Panc1 (cell line): Measurements from ENCODE around the gene CHRDL1. TPM values are rescaled to one million over a fixed set of nuclear protein-coding genes. Genes with fewer than 3 reads are reported as not detected.

Source experiments
- ATAC-seq: fragments of 200-7000 bp; cut with Tn5 transposase; 2 replicates; pipeline ENCODE4 v1.9.1; 2020; ENCODE audit warnings: mild to moderate bottlenecking, moderate library complexity
- BruUV-seq: library from RNA; stranded (reverse); fragments of 400-500 nt; replicated peaks from 2 replicates; lab custom pipeline; 2021; lab: Mats Ljungman, UMichigan
- CTCF ChIA-PET: fragments of 300-600 bp; sonication (Branson Sonifier 250); formaldehyde crosslinking; loops from one replicate; lab custom pipeline; 2022; ENCODE audit warnings: antibody characterized with exemption; lab: Charles Lee
- POLR2A ChIA-PET: fragments of 300-600 bp; sonication (Branson Sonifier 250); formaldehyde crosslinking; loops from one replicate; lab custom pipeline; 2022; ENCODE audit warnings: antibody characterized with exemption; lab: Charles Lee
- DNase-seq: peaks from one replicate; pipeline ENCODE4 v3.0.0-alpha.2; 2010; ENCODE audit warnings: low read depth, low spot score
- H3K27ac ChIP-seq: 2 replicates; pipeline ENCODE4 v1.5.1; 2011; ENCODE audit warnings: mild to moderate bottlenecking, low read length, inconsistent platforms
- H3K27me3 ChIP-seq: fragments of 200-500 bp; sonication (Bioruptor generic); 2 replicates; pipeline ENCODE4 v1.6.0; 2014; ENCODE audit warnings: low read length, inconsistent platforms; ENCODE audit not compliant: control insufficient read depth, insufficient read depth
- H3K36me3 ChIP-seq: fragments of 200-500 bp; sonication (Bioruptor generic); 2 replicates; pipeline ENCODE4 v1.5.1; 2014; ENCODE audit warnings: inconsistent platforms, mild to moderate bottlenecking, low read length, moderate library complexity; ENCODE audit not compliant: control insufficient read depth, insufficient read depth
- H3K4me1 ChIP-seq: 2 replicates; pipeline ENCODE4 v1.5.1; 2011; ENCODE audit warnings: inconsistent platforms, mild to moderate bottlenecking, low read length, moderate library complexity; ENCODE audit not compliant: control insufficient read depth, insufficient read depth
- H3K4me3 ChIP-seq, 2 experiments: 2 replicates each; pipeline ENCODE4 v1.5.1; 2011 to 2012; ENCODE audit warnings: low read depth in 2 of 2, low read length in 2 of 2, mild to moderate bottlenecking in 2 of 2, inconsistent platforms in 1 of 2, moderate library complexity in 1 of 2
- H3K9me3 ChIP-seq: fragments of 200-500 bp; sonication (Bioruptor generic); 2 replicates; pipeline ENCODE4 v1.5.1; 2014; ENCODE audit warnings: low read depth, mild to moderate bottlenecking, inconsistent platforms, low read length, moderate library complexity; ENCODE audit not compliant: control insufficient read depth, insufficient read depth
- POLR2AphosphoS5 ChIP-seq: IDR thresholded peaks from 2 replicates; pipeline ENCODE4 v1.6.1; 2012; ENCODE audit warnings: mild to moderate bottlenecking, low read depth, low read length, moderate library complexity
- SIN3A ChIP-seq: IDR thresholded peaks from 2 replicates; pipeline ENCODE4 v1.6.1; 2012; ENCODE audit warnings: low read depth, mild to moderate bottlenecking, low read length, moderate library complexity, borderline replicate concordance; ENCODE audit not compliant: insufficient read depth
- TCF7L2 ChIP-seq: IDR thresholded peaks from 2 replicates; pipeline ENCODE4 v1.6.1; 2011; ENCODE audit warnings: mild to moderate bottlenecking, low read depth, low read length, inconsistent platforms
- in situ Hi-C: cut with HindIII; loops from 2 replicates; pipeline ENCODE4 v1.10.0; 2016; ENCODE audit warnings: low sequenced_read_pairs, low pct_unique_long_range_greater_than_20kb
- intact Hi-C: fragments of 100-400 bp; cut with micrococcal nuclease; formaldehyde crosslinking; loops from one replicate; pipeline ENCODE4 v1.10.0; 2022; ENCODE audit not compliant: unreplicated experiment
- total RNA-seq: library from RNA; stranded (reverse); gene quantifications from one replicate; pipeline ENCODE4 v1.2.1, GENCODE V29; 2021; ENCODE audit not compliant: unreplicated experiment
- TF ChIP-seq, protein P1 (sequence below), 2 experiments: IDR thresholded peaks; 2 replicates each; pipeline ENCODE4 v1.6.1; 2011 to 2012; ENCODE audit warnings: low read depth in 2 of 2, control low read depth in 1 of 2, low read length in 1 of 2, mild to moderate bottlenecking in 1 of 2, moderate library complexity in 1 of 2; ENCODE audit not compliant: insufficient read depth in 1 of 2
- TF ChIP-seq, protein P2 (sequence below): fragments of 450-650 bp; IDR thresholded peaks from 2 replicates; pipeline ENCODE4 v1.5.1; 2017; ENCODE audit warnings: mild to moderate bottlenecking

Gene CHRDL1
- total RNA-seq, 1 experiment from 2014 or later: 0.08 TPM

DNA sequence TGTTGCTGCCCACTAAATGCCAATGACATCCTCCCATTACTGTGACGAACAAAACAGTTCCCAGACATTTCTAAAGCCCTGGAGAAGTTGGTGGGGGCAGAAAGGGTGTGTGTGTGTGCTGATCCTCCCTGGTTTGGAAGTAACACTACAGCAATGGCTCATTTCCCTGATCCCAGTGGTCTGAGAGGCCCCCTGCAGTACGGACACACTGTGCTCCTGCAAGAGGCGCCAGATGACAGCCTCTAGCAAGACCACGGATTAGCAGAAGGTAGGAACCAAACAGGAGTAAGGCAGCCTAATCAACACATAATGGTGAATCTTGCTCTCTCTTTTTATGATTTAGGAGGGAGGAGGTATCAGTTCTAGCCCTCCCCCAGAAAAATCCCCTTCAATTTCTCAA, 49.6 kb downstream of the CHRDL1 start:
- no TSS peak for BruUV-seq
- no peaks in the 10 kb centered on the region for H3K4me1 ChIP-seq
- no peaks in the 10 kb centered on the region for H3K9me3 ChIP-seq
- H3K27ac ChIP-seq: no peak overlapping the region
- TF ChIP-seq POLR2AphosphoS5: no peak
- TF ChIP-seq SIN3A: no peak
- TF ChIP-seq, protein P1, sequence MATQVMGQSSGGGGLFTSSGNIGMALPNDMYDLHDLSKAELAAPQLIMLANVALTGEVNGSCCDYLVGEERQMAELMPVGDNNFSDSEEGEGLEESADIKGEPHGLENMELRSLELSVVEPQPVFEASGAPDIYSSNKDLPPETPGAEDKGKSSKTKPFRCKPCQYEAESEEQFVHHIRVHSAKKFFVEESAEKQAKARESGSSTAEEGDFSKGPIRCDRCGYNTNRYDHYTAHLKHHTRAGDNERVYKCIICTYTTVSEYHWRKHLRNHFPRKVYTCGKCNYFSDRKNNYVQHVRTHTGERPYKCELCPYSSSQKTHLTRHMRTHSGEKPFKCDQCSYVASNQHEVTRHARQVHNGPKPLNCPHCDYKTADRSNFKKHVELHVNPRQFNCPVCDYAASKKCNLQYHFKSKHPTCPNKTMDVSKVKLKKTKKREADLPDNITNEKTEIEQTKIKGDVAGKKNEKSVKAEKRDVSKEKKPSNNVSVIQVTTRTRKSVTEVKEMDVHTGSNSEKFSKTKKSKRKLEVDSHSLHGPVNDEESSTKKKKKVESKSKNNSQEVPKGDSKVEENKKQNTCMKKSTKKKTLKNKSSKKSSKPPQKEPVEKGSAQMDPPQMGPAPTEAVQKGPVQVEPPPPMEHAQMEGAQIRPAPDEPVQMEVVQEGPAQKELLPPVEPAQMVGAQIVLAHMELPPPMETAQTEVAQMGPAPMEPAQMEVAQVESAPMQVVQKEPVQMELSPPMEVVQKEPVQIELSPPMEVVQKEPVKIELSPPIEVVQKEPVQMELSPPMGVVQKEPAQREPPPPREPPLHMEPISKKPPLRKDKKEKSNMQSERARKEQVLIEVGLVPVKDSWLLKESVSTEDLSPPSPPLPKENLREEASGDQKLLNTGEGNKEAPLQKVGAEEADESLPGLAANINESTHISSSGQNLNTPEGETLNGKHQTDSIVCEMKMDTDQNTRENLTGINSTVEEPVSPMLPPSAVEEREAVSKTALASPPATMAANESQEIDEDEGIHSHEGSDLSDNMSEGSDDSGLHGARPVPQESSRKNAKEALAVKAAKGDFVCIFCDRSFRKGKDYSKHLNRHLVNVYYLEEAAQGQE (IDR thresholded peaks at IDR 0.05; ENCODE audit: insufficient read depth in 1 of 2, low read depth in 2 of 2, low read length in 1 of 2): no peak
- no peak for TF ChIP-seq TCF7L2
- TF ChIP-seq, protein P2, sequence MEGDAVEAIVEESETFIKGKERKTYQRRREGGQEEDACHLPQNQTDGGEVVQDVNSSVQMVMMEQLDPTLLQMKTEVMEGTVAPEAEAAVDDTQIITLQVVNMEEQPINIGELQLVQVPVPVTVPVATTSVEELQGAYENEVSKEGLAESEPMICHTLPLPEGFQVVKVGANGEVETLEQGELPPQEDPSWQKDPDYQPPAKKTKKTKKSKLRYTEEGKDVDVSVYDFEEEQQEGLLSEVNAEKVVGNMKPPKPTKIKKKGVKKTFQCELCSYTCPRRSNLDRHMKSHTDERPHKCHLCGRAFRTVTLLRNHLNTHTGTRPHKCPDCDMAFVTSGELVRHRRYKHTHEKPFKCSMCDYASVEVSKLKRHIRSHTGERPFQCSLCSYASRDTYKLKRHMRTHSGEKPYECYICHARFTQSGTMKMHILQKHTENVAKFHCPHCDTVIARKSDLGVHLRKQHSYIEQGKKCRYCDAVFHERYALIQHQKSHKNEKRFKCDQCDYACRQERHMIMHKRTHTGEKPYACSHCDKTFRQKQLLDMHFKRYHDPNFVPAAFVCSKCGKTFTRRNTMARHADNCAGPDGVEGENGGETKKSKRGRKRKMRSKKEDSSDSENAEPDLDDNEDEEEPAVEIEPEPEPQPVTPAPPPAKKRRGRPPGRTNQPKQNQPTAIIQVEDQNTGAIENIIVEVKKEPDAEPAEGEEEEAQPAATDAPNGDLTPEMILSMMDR: no peak
- ChIA-PET POLR2A (no interaction called here), CTCF (no interaction called here)
- DNase-seq (no peak), ATAC-seq (no peak)
- H3K36me3 ChIP-seq: no peaks in the 10 kb centered on the region
- in situ Hi-C loops (no loop called here), intact Hi-C loops (no loop called here)
- H3K27me3 ChIP-seq: no peaks in the 10 kb centered on the region
- H3K4me3 ChIP-seq: no peak overlapping the region

DNA sequence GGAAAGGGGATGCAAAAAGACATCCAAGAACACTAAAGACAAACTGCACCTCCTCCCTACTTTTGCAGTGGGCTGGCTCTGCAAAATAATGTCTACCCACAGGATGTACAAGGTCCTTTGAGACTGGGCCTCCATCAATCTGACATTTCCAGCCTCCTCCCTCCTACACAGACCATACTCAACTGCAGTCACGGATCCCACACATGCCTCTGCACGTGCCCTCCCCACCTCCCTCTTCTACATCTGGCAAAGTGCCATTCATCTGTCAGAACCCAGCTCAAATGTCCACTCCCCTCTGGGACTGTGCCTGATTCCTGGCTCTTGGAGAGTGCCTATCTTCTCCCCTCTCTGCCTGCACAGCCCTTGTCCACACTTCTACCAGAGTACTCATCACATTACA, 50.3 kb downstream of the CHRDL1 start:
- BruUV-seq: no TSS peak
- TF ChIP-seq, protein P2: no peak
- TF ChIP-seq, protein P1 (IDR thresholded peaks at IDR 0.05; ENCODE audit: insufficient read depth in 1 of 2, low read depth in 2 of 2, low read length in 1 of 2): no peak
- TF ChIP-seq TCF7L2 (no peak), POLR2AphosphoS5 (no peak), SIN3A (no peak)
- POLR2A ChIA-PET: no interaction called here
- ATAC-seq (no peak), DNase-seq (no peak)
- H3K4me1 ChIP-seq: no peaks in the 10 kb centered on the region
- in situ Hi-C loops: no loop called here
- CTCF ChIA-PET: no interaction called here
- H3K36me3 ChIP-seq: no peaks in the 10 kb centered on the region
- intact Hi-C loops: no loop called here
- H3K9me3 ChIP-seq: no peaks in the 10 kb centered on the region
- no peaks in the 10 kb centered on the region for H3K27me3 ChIP-seq
- no peak overlapping the region for H3K27ac ChIP-seq
- H3K4me3 ChIP-seq: no peak overlapping the region
